Activated naive CD8-positive, alpha-beta T cell treated with anti-CD3 and anti-CD28 coated beads, Interleukin-2, amount 10 ng/mL, durations not matched to agents 7 days and 5 days (primary cell): ENCODE measurements around the gene LHX1. TPM values are rescaled to one million over a fixed set of nuclear protein-coding genes. Genes with fewer than 3 reads are reported as not detected.

Source experiments
- ATAC-seq: fragments of 150-1000 bp; cut with Tn5 transposase; one replicate; pipeline ENCODE4 v1.10.0; 2021; ENCODE audit warnings: low read depth, moderate library complexity
- POLR2A ChIA-PET: fragments of 350-600 bp; sonication (Branson Sonifier 250); formaldehyde crosslinking; loops from one replicate; lab custom pipeline; 2021; ENCODE audit warnings: antibody characterized with exemption; lab: Charles Lee
- DNase-seq: peaks from one replicate; pipeline ENCODE4 v3.0.0; 2021
- H3K27ac Mint-ChIP-seq: one replicate; pipeline ENCODE4 v1.8.0; 2022; ENCODE audit warnings: mild to moderate bottlenecking, mixed read lengths
- H3K27me3 Mint-ChIP-seq: one replicate; pipeline ENCODE4 v1.8.0; 2022; ENCODE audit warnings: mild to moderate bottlenecking, moderate library complexity, mixed read lengths
- H3K36me3 Mint-ChIP-seq: one replicate; pipeline ENCODE4 v1.8.0; 2021; ENCODE audit warnings: mild to moderate bottlenecking, mixed read lengths
- H3K4me1 Mint-ChIP-seq: one replicate; pipeline ENCODE4 v1.8.0; 2021; ENCODE audit warnings: mixed read lengths
- H3K4me3 Mint-ChIP-seq: one replicate; pipeline ENCODE4 v1.8.0; 2022; ENCODE audit warnings: mild to moderate bottlenecking, moderate library complexity, mixed read lengths
- H3K9me3 Mint-ChIP-seq: one replicate; pipeline ENCODE4 v1.8.0; 2021; ENCODE audit warnings: mixed read lengths
- total RNA-seq, 2 experiments: library from RNA; stranded (reverse); gene quantifications; one replicate each; pipeline ENCODE4 v1.2.3, GENCODE V29; 2021

LHX1 gene
- total RNA-seq, 2 experiments from 2014 or later, result not detected

DNA sequence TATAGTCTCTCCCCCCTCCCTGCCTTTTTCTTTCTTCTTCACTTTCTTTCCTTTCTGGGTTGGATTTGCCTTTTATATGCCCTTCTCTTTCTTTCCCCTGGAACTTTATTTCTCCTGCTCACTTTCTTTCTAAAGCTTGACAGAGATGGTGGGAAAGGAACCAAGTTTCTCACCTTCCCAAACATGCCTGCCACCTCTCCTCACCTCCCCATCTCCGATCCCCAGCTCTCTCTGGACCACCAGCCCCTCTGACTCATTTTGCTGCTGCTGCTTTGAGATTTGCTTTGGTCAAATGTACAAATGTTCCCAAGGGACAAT lies 6.7 kb upstream of the LHX1 start:
- DNase-seq, result no peak
- POLR2A ChIA-PET, result interaction anchor here (0.8 kb wide), 1 partner anchor 12 kb away, joined by 3 read pairs; no protein-coding TSS in a partner anchor
- H3K4me3 Mint-ChIP-seq, result no peak overlapping the region
- no peak for ATAC-seq
- H3K4me1 Mint-ChIP-seq, result peaks cover 34% of the 10 kb centered on the region
- no peak overlapping the region for H3K27ac Mint-ChIP-seq
- no peaks in the 10 kb centered on the region for H3K9me3 Mint-ChIP-seq
- peaks cover 87% of the 10 kb centered on the region for H3K27me3 Mint-ChIP-seq
- peaks cover 2% of the 10 kb centered on the region for H3K36me3 Mint-ChIP-seq

DNA sequence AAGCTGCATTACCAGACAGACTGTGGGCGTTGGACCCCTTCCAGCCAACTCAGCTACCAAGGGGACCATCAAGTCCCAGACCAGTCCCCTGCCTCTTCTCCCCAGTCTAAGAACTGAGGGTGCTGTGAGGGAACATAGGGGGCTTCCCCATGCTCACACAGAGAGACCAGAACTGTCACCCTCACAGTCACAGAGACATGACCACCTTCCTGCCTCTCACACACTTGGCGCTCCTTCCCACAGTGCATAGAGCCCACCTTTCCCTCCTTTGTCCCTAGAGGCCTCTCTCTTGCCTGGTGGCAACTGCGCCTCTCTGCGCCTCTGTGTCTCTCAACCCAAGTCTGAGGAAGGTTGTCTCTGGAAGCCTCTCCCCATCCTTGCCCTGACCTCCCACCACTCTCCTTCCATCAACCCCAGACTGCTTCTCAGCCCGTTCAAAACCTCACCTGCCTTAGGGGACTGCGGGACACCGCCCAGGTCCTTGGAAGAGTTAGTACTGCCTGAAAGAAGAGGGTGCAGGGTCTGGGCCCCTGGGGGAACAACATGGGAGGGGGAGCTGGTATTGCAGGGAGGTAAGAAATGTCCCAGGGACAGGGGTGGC lies 6.1 kb upstream of the LHX1 start:
- Mint-ChIP-seq H3K36me3 (peaks cover 2% of the 10 kb centered on the region), H3K9me3 (no peaks in the 10 kb centered on the region), H3K27ac (no peak overlapping the region), H3K27me3 (peaks cover 93% of the 10 kb centered on the region), H3K4me3 (no peak overlapping the region), H3K4me1 (peaks cover 36% of the 10 kb centered on the region)
- DNase-seq, result no peak
- POLR2A ChIA-PET, result interaction anchor here (0.8 kb wide), 1 partner anchor 13 kb away, joined by 3 read pairs; no protein-coding TSS in a partner anchor
- ATAC-seq, result no peak

- H3K27me3 Mint-ChIP-seq, result peaks cover 92% of the 10 kb centered on the region
- ATAC-seq, result no peak
- POLR2A ChIA-PET, result interaction anchor here (1.4 kb wide), 1 partner anchor 12 kb away, joined by 6 read pairs; no protein-coding TSS in a partner anchor
Measured at GRCh38 chr17:36931697-36932382, 5.4 kb upstream of the LHX1 start.

DNA sequence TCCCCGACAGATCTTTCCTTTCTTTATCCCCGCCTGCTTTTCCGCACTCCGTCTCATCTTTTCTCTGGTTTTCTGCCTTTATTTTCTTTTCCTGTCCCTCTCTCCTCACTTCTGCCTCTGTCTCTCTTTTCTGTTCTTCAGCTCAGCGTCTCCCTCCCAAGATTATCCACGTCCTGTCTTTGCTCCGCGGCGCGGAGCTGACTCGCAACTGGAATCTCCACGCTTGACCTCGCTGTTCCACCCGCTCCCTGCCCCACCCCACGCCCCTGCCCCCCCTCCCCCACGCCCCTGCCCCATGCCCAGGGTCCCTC lies 4.9 kb upstream of the LHX1 start:
- ATAC-seq (no peak), DNase-seq (no peak)
- Mint-ChIP-seq H3K4me3 (peak overlapping the region; percentile 79), H3K27ac (peak overlapping the region; percentile 4), H3K4me1 (peaks cover 42% of the 10 kb centered on the region), H3K27me3 (peaks cover 95% of the 10 kb centered on the region), H3K36me3 (peaks cover 2% of the 10 kb centered on the region), H3K9me3 (no peaks in the 10 kb centered on the region)
- POLR2A ChIA-PET, result interaction anchor here (1.4 kb wide), 1 partner anchor 11 kb away, joined by 6 read pairs; no protein-coding TSS in a partner anchor

More at GRCh38 chr17:36931697-36932382, 5.4 kb upstream of the LHX1 start:
- Mint-ChIP-seq H3K27ac (peak overlapping the region; percentile 4), H3K36me3 (peaks cover 2% of the 10 kb centered on the region), H3K4me1 (peaks cover 37% of the 10 kb centered on the region), H3K9me3 (no peaks in the 10 kb centered on the region), H3K4me3 (peak overlapping the region; percentile 79)
- no peak for DNase-seq

- Mint-ChIP-seq H3K4me1 (peaks cover 45% of the 10 kb centered on the region), H3K9me3 (no peaks in the 10 kb centered on the region), H3K4me3 (peak overlapping the region; percentile 79), H3K27ac (no peak overlapping the region), H3K27me3 (peaks cover 95% of the 10 kb centered on the region), H3K36me3 (peaks cover 2% of the 10 kb centered on the region)
- POLR2A ChIA-PET, result interaction anchor here (1.4 kb wide), 1 partner anchor 10 kb away, joined by 6 read pairs; no protein-coding TSS in a partner anchor
- ATAC-seq (no peak), DNase-seq (peak; percentile 49)
Measured at GRCh38 chr17:36932694-36933511, 4.4 kb upstream of the LHX1 start.

DNA sequence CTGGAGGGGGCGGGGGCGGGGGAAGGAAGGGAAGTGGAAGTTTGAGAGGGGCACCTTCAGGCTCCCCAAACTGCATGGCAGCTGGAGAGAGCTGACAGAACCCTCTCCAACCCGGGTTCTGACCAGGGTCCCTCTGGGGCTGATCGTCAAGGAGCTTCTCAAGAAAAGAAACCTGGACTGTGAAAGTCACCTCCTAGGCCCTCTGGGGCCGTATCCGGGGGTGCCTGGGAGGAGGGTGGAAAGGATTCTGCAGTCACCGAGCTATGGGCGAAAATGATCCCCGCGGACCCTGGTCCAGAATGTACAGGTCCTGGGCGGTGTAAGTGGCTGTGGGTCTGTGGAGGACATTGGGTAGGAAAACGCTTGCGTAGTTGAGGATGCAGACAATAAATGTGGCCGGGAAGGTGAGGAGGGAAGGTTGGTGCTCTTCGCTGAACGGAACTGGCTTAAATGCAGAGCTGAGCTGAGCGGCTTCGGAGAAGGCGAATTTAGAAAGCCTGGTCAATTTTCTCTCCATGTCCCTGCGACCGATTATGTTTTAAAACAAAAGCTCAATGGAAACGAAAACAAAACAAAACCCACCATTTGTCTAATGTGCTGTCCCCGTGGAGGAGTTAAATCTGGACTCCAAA lies 3.6 kb upstream of the LHX1 start:
- peaks cover 43% of the 10 kb centered on the region for H3K4me1 Mint-ChIP-seq
- no peak for DNase-seq
- ATAC-seq, result no peak
- H3K36me3 Mint-ChIP-seq, result peaks cover 6% of the 10 kb centered on the region
- no peaks in the 10 kb centered on the region for H3K9me3 Mint-ChIP-seq
- H3K27ac Mint-ChIP-seq, result peak overlapping the region; percentile 34
- POLR2A ChIA-PET, result interaction anchor here (1.4 to 1.5 kb wide), 2 partner anchors 10 to 15 kb away, joined by 6 read pairs; partner anchors contain the start of gene AATF
- peak overlapping the region; percentile 79 for H3K4me3 Mint-ChIP-seq
- peaks cover 95% of the 10 kb centered on the region for H3K27me3 Mint-ChIP-seq

DNA sequence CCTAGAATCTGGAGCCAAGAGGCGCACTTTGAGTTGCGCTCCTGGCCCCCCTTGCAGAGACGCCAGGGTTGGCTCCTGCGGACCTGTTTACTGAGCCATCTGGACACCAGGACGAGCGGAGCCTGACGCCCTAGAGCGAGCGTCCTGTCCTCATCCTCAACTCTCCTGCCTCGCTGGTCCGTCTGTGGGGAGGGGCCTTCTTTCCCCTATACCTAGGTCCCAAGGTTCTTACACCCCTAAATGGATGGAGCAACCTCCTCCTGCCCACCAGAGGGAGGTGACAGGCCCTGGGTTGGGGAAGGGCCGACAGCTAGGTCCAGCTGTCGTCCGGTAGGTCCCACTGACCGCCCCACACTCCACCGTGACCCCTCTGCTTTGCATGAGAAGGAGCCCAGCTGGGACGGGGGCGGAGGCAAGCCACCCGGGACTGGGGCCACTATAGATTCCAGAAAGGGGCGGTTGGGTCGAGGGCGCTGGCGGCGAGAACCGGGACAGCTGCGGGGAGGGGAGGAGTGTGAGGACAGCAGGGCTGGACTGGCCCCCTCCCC lies 3.1 kb upstream of the LHX1 start:
- peaks cover 43% of the 10 kb centered on the region for H3K4me1 Mint-ChIP-seq
- DNase-seq (peak; percentile 38), ATAC-seq (no peak)
- peaks cover 95% of the 10 kb centered on the region for H3K27me3 Mint-ChIP-seq
- H3K9me3 Mint-ChIP-seq, result no peaks in the 10 kb centered on the region
- H3K36me3 Mint-ChIP-seq, result peaks cover 6% of the 10 kb centered on the region
- H3K27ac Mint-ChIP-seq, result peak overlapping the region; percentile 34
- POLR2A ChIA-PET, result interaction anchor here (1.5 kb wide), 1 partner anchor 15 kb away, joined by 6 read pairs; the partner anchor contains the start of gene AATF
- H3K4me3 Mint-ChIP-seq, result peak overlapping the region; percentile 50

DNA sequence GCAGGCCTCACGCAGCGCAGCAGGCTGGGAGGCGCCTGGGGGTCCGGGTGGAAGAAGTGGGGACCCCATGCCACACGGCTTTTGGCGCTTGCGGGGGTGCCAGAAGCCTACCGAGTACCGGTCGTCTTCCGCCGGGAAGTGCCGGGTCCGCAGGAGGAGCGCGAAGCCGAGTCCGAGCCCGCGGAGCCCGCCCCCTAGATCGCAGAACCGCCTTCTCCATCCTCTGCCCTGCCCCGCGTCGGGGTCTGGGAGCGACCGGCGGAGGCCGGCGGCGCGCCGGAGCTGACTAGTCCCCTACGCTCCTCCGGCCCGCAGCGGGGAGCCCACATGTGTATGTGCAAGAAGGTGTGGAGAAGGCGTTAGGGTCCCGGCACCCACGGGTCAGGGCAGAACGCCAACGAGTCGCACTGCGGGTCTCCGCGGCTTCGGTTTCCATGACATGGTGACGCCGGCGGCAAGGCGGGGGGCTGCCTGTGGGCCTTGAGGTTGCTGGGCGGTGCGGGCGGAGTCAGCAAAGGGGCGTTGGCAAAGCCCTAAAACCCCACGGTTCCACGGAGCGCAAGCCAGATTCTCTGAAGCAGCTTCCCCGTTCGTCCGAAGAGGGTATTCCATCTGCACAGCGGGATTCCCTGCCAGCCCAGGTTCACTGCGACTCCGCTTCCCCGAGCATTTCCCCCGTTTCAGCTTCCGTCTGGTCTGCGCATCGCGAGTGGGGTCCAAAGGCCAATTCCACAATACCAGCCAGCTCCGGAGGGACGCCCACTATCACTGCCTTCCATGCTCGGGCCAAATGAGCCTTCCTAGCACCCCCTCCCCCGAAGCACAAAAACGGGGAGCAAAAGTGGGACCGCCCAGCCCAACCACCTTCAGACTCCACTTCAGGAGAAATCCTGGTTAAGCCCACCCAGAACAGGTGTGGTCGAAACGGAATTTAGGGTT lies 2.3 kb upstream of the LHX1 start:
- H3K4me3 Mint-ChIP-seq, result peak overlapping the region; percentile 47

GRCh38 chr17:36935671-36936454 lies 1.4 kb upstream of the LHX1 start:
- ATAC-seq, result no peak
- POLR2A ChIA-PET, result interaction anchor here (1.6 kb wide), 1 partner anchor 13 kb away, joined by 3 read pairs; the partner anchor contains the start of gene AATF
- H3K9me3 Mint-ChIP-seq, result no peaks in the 10 kb centered on the region

More for the DNA sequence above, 2.3 kb upstream of the LHX1 start:
- peak; percentile 61 for DNase-seq
- POLR2A ChIA-PET, result interaction anchor here (1.5 kb wide), 1 partner anchor 14 kb away, joined by 6 read pairs; the partner anchor contains the start of gene AATF
- H3K4me1 Mint-ChIP-seq, result peaks cover 45% of the 10 kb centered on the region
- H3K27me3 Mint-ChIP-seq, result peaks cover 93% of the 10 kb centered on the region
- peaks cover 7% of the 10 kb centered on the region for H3K36me3 Mint-ChIP-seq
- peak overlapping the region; percentile 58 for H3K27ac Mint-ChIP-seq
- no peak for ATAC-seq
- H3K9me3 Mint-ChIP-seq, result no peaks in the 10 kb centered on the region

GRCh38 chr17:36936455-36937000 lies 747 bp upstream of the LHX1 start:
- DNase-seq, result peak; percentile 42
- Mint-ChIP-seq H3K4me1 (peaks cover 50% of the 10 kb centered on the region), H3K9me3 (no peaks in the 10 kb centered on the region), H3K27me3 (peaks cover 93% of the 10 kb centered on the region), H3K36me3 (peaks cover 8% of the 10 kb centered on the region), H3K4me3 (peak overlapping the region; percentile 67), H3K27ac (no peak overlapping the region)
- POLR2A ChIA-PET, result interaction anchor here (1.6 kb wide), 1 partner anchor 13 kb away, joined by 3 read pairs; the partner anchor contains the start of gene AATF
- ATAC-seq, result no peak

More at GRCh38 chr17:36935671-36936454, 1.4 kb upstream of the LHX1 start:
- H3K27me3 Mint-ChIP-seq, result peaks cover 93% of the 10 kb centered on the region
- H3K4me1 Mint-ChIP-seq, result peaks cover 48% of the 10 kb centered on the region
- peak overlapping the region; percentile 58 for H3K27ac Mint-ChIP-seq
- peak; percentile 51 for DNase-seq
- peak overlapping the region; percentile 67 for H3K4me3 Mint-ChIP-seq
- peaks cover 8% of the 10 kb centered on the region for H3K36me3 Mint-ChIP-seq
